ENCODE results near the gene KIF16B. TPM values are rescaled to one million over a fixed set of nuclear protein-coding genes. Genes with fewer than 3 reads are reported as not detected.

Gene KIF16B
- total RNA-seq, 1 donor: 13.4 TPM

GRCh38 chr20:16299897-16300296, 273.4 kb downstream of the KIF16B start:
- no peak for DNase-seq (ENCODE audit: low read depth)
- TF ChIP-seq CTCF (IDR thresholded peaks at IDR 0.05; ENCODE audit: insufficient read depth, low read depth, low read length): no peak
- no peak overlapping the region for H3K4me3 ChIP-seq (ENCODE audit: low read depth, low read length)

GRCh38 chr20:16296931-16297330, 276.3 kb downstream of the KIF16B start:
- DNase-seq (ENCODE audit: low read depth): no peak
- H3K4me3 ChIP-seq (ENCODE audit: low read depth, low read length): no peak overlapping the region
- no peak for TF ChIP-seq CTCF (IDR thresholded peaks at IDR 0.05; ENCODE audit: insufficient read depth, low read depth, low read length)

- H3K4me3 ChIP-seq (ENCODE audit: low read depth, low read length): no peak overlapping the region
- DNase-seq (ENCODE audit: low read depth): no peak
- no peak for TF ChIP-seq CTCF (IDR thresholded peaks at IDR 0.05; ENCODE audit: insufficient read depth, low read depth, low read length)
Observed at GRCh38 chr20:16295534-16295933, 277.7 kb downstream of the KIF16B start.

- no peak for TF ChIP-seq CTCF (IDR thresholded peaks at IDR 0.05; ENCODE audit: insufficient read depth, low read depth, low read length)
- peak; percentile 3 for DNase-seq (ENCODE audit: low read depth)
- H3K4me3 ChIP-seq (ENCODE audit: low read depth, low read length): no peak overlapping the region
Observed at GRCh38 chr20:16293590-16293989, 279.7 kb downstream of the KIF16B start.

GRCh38 chr20:16292226-16292880, 280.9 kb downstream of the KIF16B start:
- DNase-seq (ENCODE audit: low read depth): no peak
- no peak for TF ChIP-seq CTCF (IDR thresholded peaks at IDR 0.05; ENCODE audit: insufficient read depth, low read depth, low read length)
- H3K4me3 ChIP-seq (ENCODE audit: low read depth, low read length): no peak overlapping the region

GRCh38 chr20:16290358-16290757, 282.9 kb downstream of the KIF16B start:
- TF ChIP-seq CTCF (IDR thresholded peaks at IDR 0.05; ENCODE audit: insufficient read depth, low read depth, low read length): no peak
- DNase-seq (ENCODE audit: low read depth): no peak
- no peak overlapping the region for H3K4me3 ChIP-seq (ENCODE audit: low read depth, low read length)

- no peak overlapping the region for H3K4me3 ChIP-seq (ENCODE audit: low read depth, low read length)
- TF ChIP-seq CTCF (IDR thresholded peaks at IDR 0.05; ENCODE audit: insufficient read depth, low read depth, low read length): no peak
- no peak for DNase-seq (ENCODE audit: low read depth)
Observed at GRCh38 chr20:16287776-16288175, 285.5 kb downstream of the KIF16B start.
